Thoracic aorta (tissue), 2 donors: Measurements from ENCODE around the gene PRKRIP1. TPM values are rescaled to one million over a fixed set of nuclear protein-coding genes. Genes with fewer than 3 reads are reported as not detected.

Experiments
- ATAC-seq: fragments of 150-250 bp; one replicate; pipeline ENCODE4 v1.8.0; 2017; ENCODE audit warnings: low read depth; ENCODE audit not compliant: insufficient number of reproducible peaks, low FRiP score
- DNase-seq: peaks from one replicate; pipeline ENCODE4 v3.0.0-alpha.2; 2020; ENCODE audit warnings: low spot score
- H3K27ac ChIP-seq, 2 donors: fragments of 200-600 bp; sonication (generic); 1 replicate in 1 of 2; 2 replicates in 1 of 2; pipeline ENCODE4 v1.5.1; 2016; ENCODE audit warnings: mild to moderate bottlenecking in 2 of 2, moderate library complexity in 2 of 2
- H3K27me3 ChIP-seq: fragments of 200-600 bp; sonication (generic); replicated peaks from 2 replicates; pipeline ENCODE4 v1.6.0; 2016; ENCODE audit warnings: mild to moderate bottlenecking; ENCODE audit not compliant: insufficient read depth
- H3K36me3 ChIP-seq: fragments of 200-600 bp; sonication (generic); one replicate; pipeline ENCODE4 v1.5.1; 2016
- H3K4me1 ChIP-seq, 2 donors: fragments of 200-600 bp; sonication (generic); 1 replicate in 1 of 2; 2 replicates in 1 of 2; pipeline versions ENCODE4 v1.5.1 to v1.6.0; 2016; ENCODE audit warnings: low read depth in 2 of 2, mild to moderate bottlenecking in 1 of 2; ENCODE audit not compliant: control insufficient read depth in 1 of 2
- H3K4me3 ChIP-seq: fragments of 200-600 bp; sonication (generic); 2 replicates; pipeline ENCODE4 v1.5.1; 2016; ENCODE audit warnings: mild to moderate bottlenecking
- H3K9me3 ChIP-seq: fragments of 200-600 bp; sonication (generic); 2 replicates; pipeline ENCODE4 v1.5.1; 2016
- total RNA-seq, 2 donors: library from RNA; depleted of rRNA; stranded (reverse); fragments of >200 nt; gene quantifications; one replicate each; pipeline versions ENCODE4 v1.1.0 to v1.2.3, GENCODE V29; 2016
- TF ChIP-seq, protein P1 (sequence below): fragments of 200-600 bp; sonication (generic); IDR thresholded peaks from one replicate; pipeline ENCODE4 v1.5.1; 2019; ENCODE audit warnings: antibody characterized with exemption

The PRKRIP1 gene
- total RNA-seq, 2 donors from 2014 or later, result 47.0 to 80.4 TPM

DNA sequence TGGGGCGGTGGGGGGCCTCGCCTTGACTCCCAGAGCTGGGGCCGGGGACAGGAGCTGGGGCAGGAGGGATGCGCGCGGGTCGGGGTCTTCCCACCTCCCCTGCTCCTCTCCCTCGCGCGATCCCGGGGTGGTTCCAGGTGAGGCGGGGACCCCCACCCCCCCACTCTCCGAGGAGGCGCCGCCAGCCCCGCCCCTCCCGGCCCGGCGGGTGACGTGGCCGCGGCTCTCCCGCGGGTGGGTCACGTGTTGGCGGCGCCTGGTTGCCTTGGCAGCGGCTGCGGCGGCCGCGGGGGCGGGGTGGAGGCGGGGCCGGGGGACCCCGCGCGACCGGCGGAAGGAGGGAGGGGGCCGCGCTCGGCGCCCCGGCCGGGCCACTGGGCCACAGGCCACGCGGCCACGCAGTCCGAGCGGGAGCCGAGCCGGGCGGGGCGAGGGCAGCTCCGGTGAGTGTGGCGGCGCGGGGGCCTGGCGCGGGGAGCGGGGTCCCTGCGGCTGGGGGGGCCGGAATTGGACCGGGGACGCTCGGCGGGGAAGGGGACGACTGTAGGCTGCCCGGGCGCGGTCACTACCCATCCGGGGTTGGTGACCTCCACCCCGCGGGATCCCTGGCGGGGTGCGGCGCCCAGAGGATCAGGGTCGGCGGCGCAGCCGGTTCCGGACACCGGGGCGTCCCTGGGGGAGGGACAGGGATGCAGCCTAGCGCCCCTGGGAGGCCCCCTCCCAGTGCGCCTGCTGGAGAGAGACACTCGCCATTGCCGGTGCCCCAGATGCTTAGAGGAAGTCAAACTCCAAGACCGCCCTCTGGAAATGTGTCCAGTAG is 37.3 kb downstream of the PRKRIP1 start, which contains the start of gene ORAI2:
Gene ORAI2, plus strand, starts transcription at position 357 of the 820 bp plus-strand sequence. CDS start 5,382 bp downstream, outside the sequence.
- H3K27ac ChIP-seq, result peak within 1 kb of the TSS in 1 of 2 donors; percentile 55
- TF ChIP-seq, protein P1, sequence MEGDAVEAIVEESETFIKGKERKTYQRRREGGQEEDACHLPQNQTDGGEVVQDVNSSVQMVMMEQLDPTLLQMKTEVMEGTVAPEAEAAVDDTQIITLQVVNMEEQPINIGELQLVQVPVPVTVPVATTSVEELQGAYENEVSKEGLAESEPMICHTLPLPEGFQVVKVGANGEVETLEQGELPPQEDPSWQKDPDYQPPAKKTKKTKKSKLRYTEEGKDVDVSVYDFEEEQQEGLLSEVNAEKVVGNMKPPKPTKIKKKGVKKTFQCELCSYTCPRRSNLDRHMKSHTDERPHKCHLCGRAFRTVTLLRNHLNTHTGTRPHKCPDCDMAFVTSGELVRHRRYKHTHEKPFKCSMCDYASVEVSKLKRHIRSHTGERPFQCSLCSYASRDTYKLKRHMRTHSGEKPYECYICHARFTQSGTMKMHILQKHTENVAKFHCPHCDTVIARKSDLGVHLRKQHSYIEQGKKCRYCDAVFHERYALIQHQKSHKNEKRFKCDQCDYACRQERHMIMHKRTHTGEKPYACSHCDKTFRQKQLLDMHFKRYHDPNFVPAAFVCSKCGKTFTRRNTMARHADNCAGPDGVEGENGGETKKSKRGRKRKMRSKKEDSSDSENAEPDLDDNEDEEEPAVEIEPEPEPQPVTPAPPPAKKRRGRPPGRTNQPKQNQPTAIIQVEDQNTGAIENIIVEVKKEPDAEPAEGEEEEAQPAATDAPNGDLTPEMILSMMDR, result no peak
- no peak for DNase-seq

DNA sequence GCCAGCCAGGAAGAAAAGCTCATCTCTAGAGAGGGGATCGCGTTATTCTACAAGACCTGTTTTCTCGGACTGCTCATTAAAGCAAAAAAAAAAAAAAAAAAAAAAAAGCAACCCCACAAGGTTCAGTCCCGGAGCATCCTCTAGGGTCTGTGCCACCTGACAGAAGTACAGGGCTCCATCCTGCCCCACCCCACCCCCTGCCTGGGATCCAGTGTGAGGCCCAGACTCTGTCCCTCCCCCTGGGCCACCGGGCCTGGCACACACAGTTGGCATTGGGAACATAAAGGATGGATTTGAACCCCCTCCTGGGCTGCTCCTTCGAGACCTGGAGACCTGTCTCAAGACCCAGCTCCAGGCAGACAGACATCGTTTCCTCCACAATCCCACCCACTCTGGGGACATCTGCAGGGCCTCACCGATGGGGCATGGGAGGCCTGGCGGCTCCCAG is 37.9 kb downstream of the PRKRIP1 start:
- H3K9me3 ChIP-seq, result no peaks in the 10 kb centered on the region
- H3K27ac ChIP-seq, result peak overlapping the region in 1 of 2 donors; percentile 47
- TF ChIP-seq, protein P1, result no peak
- H3K4me1 ChIP-seq, result peaks cover 0 to 18% of the 10 kb centered on the region in 2 donors
- H3K36me3 ChIP-seq, result peaks cover 3% of the 10 kb centered on the region
- H3K4me3 ChIP-seq, result peak overlapping the region; percentile 92
- ATAC-seq (no peak), DNase-seq (no peak)
- no peaks in the 10 kb centered on the region for H3K27me3 ChIP-seq

More for the DNA sequence above, 37.3 kb downstream of the PRKRIP1 start, which contains the start of gene ORAI2:
- Histone ChIP-seq H3K36me3 (no peaks in the 10 kb centered on the region), H3K27me3 (no peaks in the 10 kb centered on the region), H3K4me1 (peaks cover 0 to 18% of the 10 kb centered on the region in 2 donors), H3K4me3 (peak within 1 kb of the TSS; percentile 92), H3K9me3 (no peaks in the 10 kb centered on the region)
- peak; percentile 85 for ATAC-seq

DNA sequence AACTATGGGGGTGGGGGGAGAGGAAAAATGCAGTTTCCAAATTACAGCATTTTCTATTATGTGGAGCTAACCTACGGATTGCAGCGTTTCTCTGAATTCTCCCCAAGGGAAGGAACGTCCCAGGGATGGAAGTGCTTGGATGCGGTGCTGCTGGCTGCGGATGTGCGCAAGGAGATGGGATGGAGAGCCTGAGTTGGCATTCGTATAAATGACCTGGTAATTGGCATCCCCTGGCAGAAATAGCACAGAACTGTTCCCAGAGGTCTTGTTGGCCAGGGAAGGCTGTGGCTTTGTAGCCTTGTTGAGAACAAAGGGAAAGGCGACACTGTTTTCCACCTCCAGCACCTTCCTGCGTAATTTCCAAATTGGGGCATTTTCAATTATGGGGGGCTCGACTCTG is 40.0 kb downstream of the PRKRIP1 start:
- no peak overlapping the region for H3K4me3 ChIP-seq
- H3K27ac ChIP-seq, result no peak overlapping the region
- no peaks in the 10 kb centered on the region for H3K9me3 ChIP-seq
- TF ChIP-seq, protein P1, result no peak
- peaks cover 0 to 18% of the 10 kb centered on the region in 2 donors for H3K4me1 ChIP-seq
- H3K27me3 ChIP-seq, result no peaks in the 10 kb centered on the region
- H3K36me3 ChIP-seq, result peaks cover 3% of the 10 kb centered on the region
- ATAC-seq (no peak), DNase-seq (no peak)

DNA sequence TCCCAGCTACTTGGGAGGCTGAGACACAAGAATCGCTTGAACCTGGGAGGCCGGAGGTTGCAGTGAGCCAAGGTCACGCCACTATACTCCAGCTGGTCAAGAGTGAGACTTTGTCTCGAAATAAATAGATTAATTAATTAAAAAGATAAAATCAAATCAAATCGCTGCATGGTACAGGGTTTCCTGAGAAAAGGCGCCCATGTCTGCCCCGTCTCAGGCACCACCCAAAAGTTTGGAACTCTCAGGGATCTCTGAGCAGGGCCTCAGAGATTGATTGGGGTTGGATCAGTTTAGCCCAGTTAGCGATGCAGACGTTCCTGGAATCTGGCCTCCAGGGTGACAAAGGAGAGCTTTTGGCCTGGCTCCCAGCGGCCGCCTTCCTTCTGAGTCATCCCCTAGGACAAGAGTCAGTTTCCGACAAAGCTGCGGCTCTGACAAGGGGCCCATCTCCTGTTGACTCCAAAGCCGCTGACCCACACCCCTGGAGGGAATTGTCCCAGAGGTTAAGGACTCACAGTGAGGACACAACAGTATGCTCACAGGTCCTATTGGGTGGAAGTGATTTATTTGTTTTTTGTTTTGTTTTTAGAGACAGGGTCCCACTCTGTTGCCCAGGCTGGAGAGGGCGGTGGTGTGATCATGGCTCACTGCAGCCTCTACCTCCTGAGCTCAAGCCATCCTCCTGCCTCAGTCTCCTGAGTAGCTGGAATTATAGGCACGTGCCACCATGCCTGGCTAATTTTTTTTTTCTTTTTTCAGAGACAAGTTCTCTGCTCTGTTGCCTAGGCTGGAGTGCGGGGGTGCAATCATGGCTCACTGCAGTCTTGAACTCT is 44.0 kb downstream of the PRKRIP1 start:
- no peak overlapping the region for H3K4me3 ChIP-seq
- H3K27ac ChIP-seq, result no peak overlapping the region
- H3K4me1 ChIP-seq, result no peaks in the 10 kb centered on the region
- DNase-seq (no peak), ATAC-seq (no peak)
- TF ChIP-seq, protein P1, result no peak
- H3K27me3 ChIP-seq, result no peaks in the 10 kb centered on the region
- H3K36me3 ChIP-seq, result peaks cover 3% of the 10 kb centered on the region
- H3K9me3 ChIP-seq, result no peaks in the 10 kb centered on the region
